HG03139 (cell line): ENCODE results near the gene CALM3.

Experiments
- ATAC-seq: cut with Tn5 transposase; IDR thresholded peaks from one replicate; pipeline ENCODE4 v1.9.1; 2021; ENCODE audit not compliant: unreplicated experiment

The CALM3 gene

DNA sequence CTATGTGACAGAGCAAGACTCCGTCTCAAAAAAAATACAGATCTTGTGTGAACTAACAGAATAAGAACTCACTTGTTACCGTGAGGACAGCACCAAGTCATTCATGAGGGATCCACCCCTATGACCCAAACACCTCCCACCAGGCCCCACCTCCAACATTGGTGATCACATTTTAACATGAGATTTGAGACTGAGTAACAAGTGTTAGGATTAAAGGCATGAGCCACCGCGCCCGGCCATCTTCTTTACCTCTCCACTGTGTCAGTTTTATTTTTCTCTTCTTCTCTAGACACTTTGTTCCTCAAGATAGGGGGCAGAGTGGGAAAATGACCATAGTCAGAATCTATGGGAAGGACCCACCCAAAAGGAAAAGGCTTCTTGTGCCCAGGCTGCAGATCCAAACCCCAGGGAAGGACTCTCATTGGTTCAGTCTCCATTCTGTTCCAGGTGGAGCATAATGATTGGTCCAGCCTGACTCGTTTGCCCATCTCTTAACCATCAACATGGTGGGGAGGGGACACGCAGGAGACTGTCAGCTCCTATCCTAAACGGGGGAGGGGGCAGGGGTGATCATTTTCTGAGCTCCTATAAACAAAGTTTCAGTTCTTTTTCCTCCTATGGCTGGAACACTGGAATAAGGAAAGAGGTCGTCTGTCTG, 1.3 kb upstream of the CALM3 start:
- no peak for ATAC-seq

DNA sequence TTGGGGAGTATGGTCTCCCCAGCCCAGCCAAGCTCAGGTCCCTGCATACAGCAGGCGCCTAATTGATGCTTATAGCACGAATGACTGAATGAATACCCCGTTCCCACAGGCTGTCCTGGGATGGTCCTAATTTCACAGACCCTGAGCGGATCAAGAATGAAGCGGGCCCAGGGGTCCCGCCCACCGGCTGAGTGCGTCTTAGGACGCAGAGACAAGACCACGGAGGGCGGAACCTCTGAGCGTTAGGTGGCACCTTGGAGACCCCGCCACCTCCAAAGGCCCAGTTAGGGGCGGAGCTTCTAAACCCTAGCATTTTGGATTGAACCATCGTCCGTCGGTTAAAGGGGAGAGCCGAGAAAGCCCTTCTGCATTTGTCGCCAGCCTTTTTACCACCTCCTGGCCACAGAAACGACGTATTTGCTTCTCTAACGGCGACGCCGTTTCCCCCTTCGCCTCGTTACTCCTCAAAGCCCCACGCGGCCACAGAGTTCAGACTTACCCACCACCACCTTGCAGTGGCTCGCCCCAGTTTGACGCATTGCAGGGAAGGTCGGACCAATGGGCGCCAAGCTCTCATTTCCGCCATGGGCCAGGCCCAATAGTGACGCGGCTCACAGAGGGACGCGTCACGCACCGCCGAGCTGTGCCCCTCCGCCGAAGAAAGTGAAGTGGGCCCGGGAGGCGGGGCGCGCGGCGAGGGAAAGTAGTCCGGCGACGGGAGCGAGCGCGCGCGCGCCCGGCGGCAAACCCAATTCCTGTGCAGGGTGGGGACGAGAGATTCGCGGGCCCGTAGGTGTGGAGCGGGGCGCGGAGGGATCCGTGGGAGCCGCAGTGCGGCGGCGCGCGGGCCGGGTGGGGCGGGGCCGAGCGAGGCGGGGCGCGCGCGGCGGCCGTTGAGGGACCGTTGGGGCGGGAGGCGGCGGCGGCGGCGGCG, 479 bp upstream of the CALM3 start:
- peak; percentile 74 for ATAC-seq

DNA sequence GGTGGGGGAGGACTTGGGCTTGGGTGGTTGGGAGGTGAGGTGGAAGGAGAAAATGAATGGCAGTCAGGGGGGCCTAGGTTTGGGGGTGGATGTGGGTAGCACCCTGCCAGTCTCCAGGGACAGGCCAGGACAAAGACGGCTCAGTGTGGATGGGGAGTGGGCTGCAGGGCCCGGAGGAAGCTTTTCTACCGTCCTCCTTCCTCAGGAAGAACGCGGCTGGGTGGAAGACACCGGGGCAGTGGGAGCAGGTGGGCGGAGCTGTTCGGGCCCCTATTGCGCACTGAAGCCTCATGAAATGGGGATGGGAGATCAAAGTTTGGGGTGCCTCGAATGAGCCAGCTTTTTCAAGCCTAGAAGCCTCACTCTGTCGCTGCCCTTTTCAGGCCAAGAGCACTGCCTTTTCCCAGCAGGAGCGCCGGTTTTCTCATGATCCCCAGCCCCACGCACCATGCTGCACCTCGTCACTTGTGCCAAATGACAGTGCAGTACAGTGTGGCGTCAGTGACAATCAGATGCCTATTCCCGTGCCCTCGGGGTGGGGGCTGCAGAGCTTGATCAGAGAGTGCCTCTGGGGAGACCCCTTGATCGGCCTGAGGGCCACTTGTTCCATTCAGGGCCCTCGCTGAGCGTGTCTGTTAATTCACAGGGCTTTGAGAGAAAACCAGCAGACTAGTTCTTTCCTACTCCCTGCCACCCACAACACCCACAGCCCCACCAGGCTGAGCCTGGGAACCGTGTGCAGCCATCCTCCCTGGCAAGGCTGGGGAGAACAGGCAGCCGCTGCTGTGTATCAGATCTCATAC, 1.5 kb downstream of the CALM3 start:
- ATAC-seq, result no peak

DNA sequence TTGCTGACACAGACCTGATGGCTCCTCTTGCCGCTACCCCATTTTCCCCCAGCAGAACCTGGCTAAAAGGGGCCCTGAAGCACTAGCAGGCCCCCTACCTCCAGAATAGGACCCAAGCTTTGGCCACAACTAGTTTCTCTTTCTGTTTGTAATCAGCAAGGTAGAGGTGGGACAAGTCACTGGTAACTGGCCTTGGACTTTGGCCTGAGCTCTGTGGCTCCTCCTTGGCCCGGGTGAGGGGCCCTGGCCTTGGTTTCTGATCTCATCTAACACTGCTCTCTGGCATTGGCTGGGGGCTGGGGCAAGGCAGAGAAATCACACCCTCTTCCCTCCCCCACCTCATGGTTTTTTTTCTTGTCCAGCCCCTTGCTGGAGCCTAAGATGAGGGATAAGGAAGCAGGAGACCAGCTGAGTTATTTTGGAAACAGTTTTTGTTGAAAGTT, 2.1 kb downstream of the CALM3 start:
- no peak for ATAC-seq

DNA sequence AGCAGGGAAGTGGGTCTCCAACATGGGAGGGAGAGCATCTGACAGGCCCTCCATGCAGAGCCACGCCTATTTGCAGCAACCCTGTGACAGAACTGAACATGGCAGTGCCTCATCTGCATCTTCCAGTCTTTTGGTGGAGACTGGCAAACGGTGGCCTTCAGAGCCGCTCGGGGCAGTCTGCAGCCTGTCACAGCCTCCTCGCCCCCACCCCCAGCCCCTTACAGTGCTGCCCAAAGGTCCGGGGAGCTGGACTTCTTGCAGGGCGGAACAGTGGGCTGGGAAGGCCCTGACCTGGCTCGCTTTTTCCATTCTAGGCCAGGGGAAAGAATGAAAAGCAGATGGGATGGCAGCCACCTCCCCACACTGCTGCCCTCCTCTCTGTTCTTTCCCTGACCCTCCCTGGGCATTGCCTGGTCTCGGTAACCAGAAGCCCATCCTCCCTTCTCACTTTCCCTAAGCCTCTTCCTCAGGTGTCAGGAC, 2.7 kb downstream of the CALM3 start:
- no peak for ATAC-seq

DNA sequence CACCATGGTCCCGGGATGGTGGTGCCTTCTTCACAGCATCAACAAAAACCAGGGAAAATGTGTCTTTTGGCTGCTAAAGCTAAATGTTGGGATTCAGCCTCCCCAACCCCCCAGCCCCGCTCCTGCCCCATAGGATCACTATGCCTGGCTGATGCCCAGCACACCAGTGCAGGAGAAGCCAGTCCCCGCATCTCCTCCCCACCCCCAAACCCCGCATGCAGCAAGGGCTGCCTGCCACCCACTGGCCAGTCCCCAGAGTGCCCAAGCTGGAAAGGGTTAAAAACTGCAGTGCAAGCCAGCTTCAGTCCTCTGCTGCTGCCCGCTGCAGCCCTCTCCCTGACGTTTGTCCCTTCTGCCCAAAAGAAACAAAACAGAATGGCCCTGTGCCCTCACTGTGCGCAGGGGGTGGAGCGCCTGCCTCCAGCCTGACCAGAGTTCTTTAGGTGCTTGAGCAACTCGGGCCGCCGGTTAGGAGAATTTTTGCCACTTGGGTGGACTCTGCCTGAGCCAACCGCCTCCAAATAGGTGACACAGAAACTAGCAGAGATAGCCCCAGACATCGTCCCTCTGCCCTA, 3.7 kb downstream of the CALM3 start:
- no peak for ATAC-seq

DNA sequence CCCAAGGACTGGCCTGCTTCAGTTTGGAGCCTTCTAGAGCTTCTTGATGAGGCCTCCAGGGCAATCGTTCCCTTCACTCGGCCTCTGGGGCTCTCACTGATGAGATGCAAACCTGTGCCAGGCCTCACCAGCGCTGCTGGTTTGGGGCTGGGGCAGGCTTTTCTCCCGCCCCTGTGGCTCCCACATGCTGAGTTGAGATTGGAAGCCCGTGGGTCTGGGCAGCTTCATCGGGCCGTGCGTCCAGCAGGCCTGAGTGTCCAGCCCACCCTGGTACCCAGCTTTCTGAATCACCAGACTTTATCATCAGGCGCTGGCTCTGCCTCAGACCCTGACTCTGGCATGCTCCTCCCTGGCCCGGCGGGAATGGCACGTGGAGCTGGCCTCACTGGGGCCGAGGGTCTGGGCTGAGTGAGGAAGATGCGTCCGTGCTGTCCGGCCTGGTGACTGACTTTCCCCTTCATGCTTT, 4.3 kb downstream of the CALM3 start:
- no peak for ATAC-seq

DNA sequence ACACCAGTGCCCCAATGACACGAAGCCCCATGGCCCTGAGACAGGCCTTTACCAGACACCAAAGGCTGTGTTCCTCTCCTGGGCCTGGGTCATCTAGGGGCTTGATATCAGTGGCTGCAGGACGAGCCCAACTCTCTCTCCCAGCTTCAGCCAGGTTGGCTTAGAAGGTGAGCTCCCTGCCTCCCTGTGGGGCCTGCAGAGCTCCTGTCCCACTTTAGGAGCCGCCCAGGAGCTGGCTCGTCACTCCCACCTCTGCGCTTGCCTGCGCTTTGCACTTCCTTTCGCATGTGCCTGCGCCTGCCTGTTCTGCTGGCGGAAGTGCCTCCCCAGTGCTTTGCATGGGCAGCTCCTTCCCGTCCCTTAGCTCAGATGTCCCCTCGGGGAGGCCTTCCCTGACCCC, 4.9 kb downstream of the CALM3 start:
- ATAC-seq, result no peak

DNA sequence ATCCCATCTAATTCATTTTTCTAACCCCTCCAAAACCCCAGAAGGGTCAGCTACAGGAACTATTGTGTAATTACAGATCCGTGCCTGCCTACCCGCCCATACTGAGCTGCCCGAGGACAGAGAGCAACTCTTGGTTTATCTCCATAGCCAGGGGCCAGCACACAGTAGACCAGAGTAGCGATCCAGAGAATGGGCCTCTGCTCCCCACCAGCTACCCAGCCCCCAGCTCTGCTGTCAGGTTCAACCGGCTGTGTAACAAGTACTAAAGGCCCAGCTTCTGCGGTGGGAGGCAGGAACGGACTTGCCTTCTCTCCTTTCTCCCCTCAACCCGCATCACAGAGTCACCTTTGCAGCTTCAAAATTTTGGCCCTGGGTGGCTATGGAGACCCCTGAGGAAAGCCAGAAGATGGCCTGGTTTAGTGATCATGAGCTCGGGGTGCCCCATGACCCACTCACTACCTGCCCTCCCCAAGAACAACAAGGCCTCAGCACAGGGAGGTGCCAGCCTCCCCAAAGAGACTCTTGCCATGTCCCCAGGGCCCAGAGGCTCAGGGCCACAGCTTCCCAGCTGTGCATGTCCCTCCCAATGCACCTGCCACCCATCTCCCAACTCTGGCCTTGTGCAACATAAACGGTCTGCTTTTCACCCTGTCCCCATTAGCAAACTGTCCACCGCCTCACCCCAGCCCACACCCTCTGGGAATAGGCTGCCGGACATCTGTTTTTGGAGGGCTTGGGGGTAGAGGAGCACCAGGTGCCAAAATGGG, 5.7 kb downstream of the CALM3 start:
- ATAC-seq, result no peak

DNA sequence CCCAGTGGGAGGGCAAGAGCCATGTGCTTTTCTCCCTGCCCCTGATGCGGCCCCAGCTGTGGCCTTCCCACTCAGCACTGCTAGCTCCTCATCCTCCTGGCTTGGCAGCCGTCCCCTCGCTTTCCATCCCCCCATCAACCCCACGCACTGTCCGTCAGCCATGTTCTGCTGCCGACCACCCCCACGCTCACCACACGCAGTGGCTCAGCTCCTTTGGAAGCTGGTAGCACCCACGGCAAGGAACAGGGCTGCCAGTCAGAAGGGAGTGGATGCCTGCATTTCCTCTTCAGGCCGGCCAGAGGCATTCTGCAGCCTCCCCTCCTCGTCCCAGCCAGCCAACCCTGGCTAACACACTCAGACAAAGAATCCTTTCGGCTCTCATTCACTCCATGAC, 6.3 kb downstream of the CALM3 start:
- no peak for ATAC-seq

DNA sequence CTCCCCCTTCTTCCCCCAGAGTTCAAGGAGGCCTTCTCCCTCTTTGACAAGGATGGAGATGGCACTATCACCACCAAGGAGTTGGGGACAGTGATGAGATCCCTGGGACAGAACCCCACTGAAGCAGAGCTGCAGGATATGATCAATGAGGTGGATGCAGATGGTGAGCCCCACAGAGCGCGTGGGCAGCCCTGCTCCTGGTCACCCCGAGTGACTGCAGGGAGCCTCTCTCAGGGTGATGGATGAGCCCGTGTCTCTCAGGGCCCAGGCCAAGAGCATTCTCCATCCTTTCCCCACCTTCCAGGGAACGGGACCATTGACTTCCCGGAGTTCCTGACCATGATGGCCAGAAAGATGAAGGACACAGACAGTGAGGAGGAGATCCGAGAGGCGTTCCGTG, 7.0 kb downstream of the CALM3 start:
- ATAC-seq, result no peak

DNA sequence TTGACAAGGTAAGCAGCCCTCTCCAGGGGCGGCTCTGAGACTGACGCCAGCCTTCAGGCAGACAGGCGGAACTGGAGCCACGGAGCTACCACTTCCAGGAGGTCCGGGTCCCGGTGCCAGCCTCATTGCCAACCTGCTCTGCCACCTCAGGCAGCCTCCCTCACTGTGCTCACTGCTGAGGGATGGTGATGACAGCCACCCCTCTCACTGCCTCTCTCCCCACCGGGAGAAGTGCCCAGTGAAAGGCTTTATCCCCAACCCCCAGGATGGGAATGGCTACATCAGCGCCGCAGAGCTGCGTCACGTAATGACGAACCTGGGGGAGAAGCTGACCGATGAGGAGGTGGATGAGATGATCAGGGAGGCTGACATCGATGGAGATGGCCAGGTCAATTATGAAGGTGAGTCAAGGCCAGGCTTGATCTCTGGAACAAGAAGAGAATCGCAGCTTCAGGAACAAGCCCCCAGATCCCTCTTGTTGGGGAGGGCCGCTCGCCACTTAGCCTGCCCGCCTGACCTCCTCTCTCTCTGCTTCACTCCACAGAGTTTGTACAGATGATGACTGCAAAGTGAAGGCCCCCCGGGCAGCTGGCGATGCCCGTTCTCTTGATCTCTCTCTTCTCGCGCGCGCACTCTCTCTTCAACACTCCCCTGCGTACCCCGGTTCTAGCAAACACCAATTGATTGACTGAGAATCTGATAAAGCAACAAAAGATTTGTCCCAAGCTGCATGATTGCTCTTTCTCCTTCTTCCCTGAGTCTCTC, 7.6 kb downstream of the CALM3 start:
- no peak for ATAC-seq

DNA sequence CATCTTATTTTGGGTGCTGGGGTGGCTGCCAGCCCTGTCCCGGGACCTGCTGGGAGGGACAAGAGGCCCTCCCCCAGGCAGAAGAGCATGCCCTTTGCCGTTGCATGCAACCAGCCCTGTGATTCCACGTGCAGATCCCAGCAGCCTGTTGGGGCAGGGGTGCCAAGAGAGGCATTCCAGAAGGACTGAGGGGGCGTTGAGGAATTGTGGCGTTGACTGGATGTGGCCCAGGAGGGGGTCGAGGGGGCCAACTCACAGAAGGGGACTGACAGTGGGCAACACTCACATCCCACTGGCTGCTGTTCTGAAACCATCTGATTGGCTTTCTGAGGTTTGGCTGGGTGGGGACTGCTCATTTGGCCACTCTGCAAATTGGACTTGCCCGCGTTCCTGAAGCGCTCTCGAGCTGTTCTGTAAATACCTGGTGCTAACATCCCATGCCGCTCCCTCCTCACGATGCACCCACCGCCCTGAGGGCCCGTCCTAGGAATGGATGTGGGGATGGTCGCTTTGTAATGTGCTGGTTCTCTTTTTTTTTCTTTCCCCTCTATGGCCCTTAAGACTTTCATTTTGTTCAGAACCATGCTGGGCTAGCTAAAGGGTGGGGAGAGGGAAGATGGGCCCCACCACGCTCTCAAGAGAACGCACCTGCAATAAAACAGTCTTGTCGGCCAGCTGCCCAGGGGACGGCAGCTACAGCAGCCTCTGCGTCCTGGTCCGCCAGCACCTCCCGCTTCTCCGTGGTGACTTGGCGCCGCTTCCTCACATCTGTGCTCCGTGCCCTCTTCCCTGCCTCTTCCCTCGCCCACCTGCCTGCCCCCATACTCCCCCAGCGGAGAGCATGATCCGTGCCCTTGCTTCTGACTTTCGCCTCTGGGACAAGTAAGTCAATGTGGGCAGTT, 8.6 kb downstream of the CALM3 start:
- ATAC-seq, result no peak

DNA sequence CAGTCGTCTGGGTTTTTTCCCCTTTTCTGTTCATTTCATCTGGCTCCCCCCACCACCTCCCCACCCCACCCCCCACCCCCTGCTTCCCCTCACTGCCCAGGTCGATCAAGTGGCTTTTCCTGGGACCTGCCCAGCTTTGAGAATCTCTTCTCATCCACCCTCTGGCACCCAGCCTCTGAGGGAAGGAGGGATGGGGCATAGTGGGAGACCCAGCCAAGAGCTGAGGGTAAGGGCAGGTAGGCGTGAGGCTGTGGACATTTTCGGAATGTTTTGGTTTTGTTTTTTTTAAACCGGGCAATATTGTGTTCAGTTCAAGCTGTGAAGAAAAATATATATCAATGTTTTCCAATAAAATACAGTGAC, 9.3 kb downstream of the CALM3 start:
- no peak for ATAC-seq

DNA sequence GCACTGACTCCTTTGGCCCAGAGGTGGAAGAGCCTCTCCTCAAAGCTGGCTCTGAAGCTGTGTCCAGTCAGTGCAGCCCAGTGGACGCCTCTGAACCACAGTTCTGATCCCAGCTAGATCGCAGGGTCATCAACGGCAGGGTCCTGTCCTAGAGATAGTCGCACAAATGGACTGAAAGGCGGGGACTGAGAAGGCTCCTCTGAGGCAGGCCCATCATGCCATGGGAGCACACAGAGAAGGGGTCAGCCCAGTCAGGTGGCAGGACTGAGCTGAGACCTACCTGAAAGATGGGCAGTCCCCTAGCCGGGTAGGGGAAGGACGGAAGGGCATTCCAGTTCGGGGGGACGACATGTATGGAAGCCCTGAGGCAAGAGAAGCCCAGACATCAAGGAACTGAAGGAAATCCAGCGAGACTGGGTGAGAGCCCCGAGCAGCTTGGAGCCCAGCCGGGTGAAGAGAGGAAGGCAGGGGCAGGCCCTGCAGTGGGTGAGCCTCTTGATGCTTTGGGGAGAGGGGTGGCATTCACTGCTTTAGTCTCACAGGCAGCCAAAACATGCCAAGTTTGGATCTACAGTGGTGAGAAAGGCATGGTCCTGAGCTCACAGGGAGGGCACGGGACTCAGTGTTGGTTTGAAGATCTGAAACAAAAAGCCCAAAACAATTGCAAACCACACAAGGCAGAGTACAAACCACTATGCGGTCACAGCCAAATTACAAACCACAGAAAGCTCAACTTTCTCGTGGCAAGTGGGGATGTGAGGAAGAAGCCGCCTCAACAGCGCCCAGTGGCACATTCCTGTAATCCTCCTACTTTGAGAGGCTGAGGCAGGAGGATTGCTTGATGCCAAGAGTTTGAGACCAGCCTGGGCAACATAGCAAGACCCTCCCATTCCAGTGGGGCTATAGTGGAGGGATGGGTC, 10.0 kb downstream of the CALM3 start:
- no peak for ATAC-seq

DNA sequence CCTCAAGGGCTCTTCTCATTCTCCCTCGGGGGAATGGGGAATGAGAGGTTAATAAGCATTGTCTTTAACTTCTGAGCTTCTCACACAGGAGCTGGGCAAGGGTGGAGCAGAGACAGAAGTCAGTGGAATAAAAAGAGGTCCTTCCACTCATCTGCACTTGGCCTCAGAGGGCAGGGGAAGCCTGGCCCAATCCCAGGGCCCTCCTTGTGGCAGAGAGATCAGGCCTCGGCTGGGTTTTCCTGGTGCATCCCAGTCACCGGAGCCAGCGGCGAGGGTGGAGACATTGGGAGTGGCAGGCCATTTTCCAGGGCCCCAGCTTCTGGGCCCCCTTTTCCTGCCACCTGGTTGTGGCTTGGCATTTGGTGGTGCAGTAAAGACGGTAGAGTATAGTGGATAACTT, 10.6 kb downstream of the CALM3 start:
- ATAC-seq, result no peak

DNA sequence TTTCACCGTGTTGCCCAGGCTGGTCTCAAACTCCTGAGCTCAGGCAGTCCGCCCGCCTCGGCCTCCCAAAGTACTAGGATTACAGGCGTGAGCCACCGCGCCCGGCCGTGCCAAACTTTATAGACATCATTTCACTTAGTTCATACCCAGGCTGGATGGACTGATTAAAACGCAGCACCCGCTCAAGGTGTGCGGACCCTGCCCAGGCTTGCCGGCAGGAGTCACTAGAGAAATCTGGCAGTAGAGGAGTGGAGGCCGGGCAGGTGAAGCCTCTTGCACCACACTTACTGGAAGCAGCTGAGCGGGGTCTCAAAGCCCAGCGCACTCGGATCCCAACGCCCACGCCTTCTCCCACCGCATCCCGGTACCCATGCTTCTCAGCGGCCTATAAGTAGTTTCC, 12.4 kb downstream of the CALM3 start:
- ATAC-seq, result no peak
